GM19328 (cell line): Measurements from ENCODE around the gene ACTG2.
"Not testable (repeated sequence)": the region's sequence is repeated elsewhere in the genome, so short reads cannot be mapped to it uniquely, and the experiment has no call there.

Experiments used
- ATAC-seq: cut with Tn5 transposase; IDR thresholded peaks from one replicate; pipeline ENCODE4 v1.9.1; 2021; ENCODE audit warnings: mild to moderate bottlenecking, moderate library complexity; ENCODE audit not compliant: unreplicated experiment

The ACTG2 gene

GRCh38 chr2:73931531-73932500, 39.0 kb downstream of the ACTG2 start:
- no peak for ATAC-seq

- no peak for ATAC-seq
Measured at GRCh38 chr2:73933194-73933593, 40.4 kb downstream of the ACTG2 start.

- ATAC-seq = no peak
Measured at GRCh38 chr2:73935641-73936040, 42.8 kb downstream of the ACTG2 start.

GRCh38 chr2:73937103-73937885, 44.5 kb downstream of the ACTG2 start:
- ATAC-seq = no peak

GRCh38 chr2:73937899-73938298, 45.1 kb downstream of the ACTG2 start:
- no peak for ATAC-seq

- no peak for ATAC-seq
Measured at GRCh38 chr2:73938718-73939352, 46.0 kb downstream of the ACTG2 start.

GRCh38 chr2:73939419-73939818, 46.6 kb downstream of the ACTG2 start:
- no peak for ATAC-seq

- not testable (repeated sequence) for ATAC-seq
Measured at GRCh38 chr2:73940066-73940465, 47.3 kb downstream of the ACTG2 start.

GRCh38 chr2:73942664-73943063, 49.9 kb downstream of the ACTG2 start:
- no peak for ATAC-seq

GRCh38 chr2:73944714-73945113, 51.9 kb downstream of the ACTG2 start:
- ATAC-seq = no peak

GRCh38 chr2:73946215-73946614, 53.4 kb downstream of the ACTG2 start:
- no peak for ATAC-seq

GRCh38 chr2:73946666-73947065, 53.9 kb downstream of the ACTG2 start:
- no peak for ATAC-seq

GRCh38 chr2:73947412-73948018, 54.7 kb downstream of the ACTG2 start:
- no peak for ATAC-seq

GRCh38 chr2:73949802-73950201, 57.0 kb downstream of the ACTG2 start:
- no peak for ATAC-seq

GRCh38 chr2:73952499-73953446, 60.0 kb downstream of the ACTG2 start:
- ATAC-seq = no peak

GRCh38 chr2:73956218-73956865, 63.5 kb downstream of the ACTG2 start:
- ATAC-seq = no peak

- no peak for ATAC-seq
Measured at GRCh38 chr2:73961274-73961673, 68.5 kb downstream of the ACTG2 start.

GRCh38 chr2:73961823-73962615, 69.2 kb downstream of the ACTG2 start:
- ATAC-seq = no peak

- ATAC-seq = no peak
Measured at GRCh38 chr2:73962798-73963197, 70.0 kb downstream of the ACTG2 start.
